HepG2 (cell line): Measurements from ENCODE around the gene TBRG1.

Source experiments
- GABPA ChIP-seq, 2 experiments: IDR thresholded peaks; 2 replicates each; pipeline ENCODE4 v1.6.1; 2011 to 2016; ENCODE audit warnings: low read depth in 2 of 2, low read length in 1 of 2, missing biosample characterization in 1 of 2, missing genetic modification characterization in 1 of 2
- JDP2 ChIP-seq: sonication (generic); formaldehyde crosslinking; IDR thresholded peaks from 2 replicates; pipeline ENCODE4 v1.8.1; 2022; ENCODE audit warnings: missing genetic modification reagents, borderline replicate concordance
- ZNF430 ChIP-seq: sonication (generic); formaldehyde crosslinking; IDR thresholded peaks from 2 replicates; pipeline ENCODE4 v1.9.0; 2021; ENCODE audit warnings: mild to moderate bottlenecking, missing genetic modification reagents
- TF ChIP-seq, protein P1 (sequence below): sonication (generic); formaldehyde crosslinking; IDR thresholded peaks from 2 replicates; pipeline ENCODE4 v1.5.0; 2020; ENCODE audit warnings: missing genetic modification reagents

- no peak for TF ChIP-seq ZNF430 (CRISPR knock-in tag)
- no peak for TF ChIP-seq GABPA (IDR thresholded peaks at IDR 0.05; ENCODE audit: low read depth, low read length)
- TF ChIP-seq GABPA (CRISPR knock-in tag; IDR thresholded peaks at IDR 0.05; ENCODE audit: low read depth), result no peak
- TF ChIP-seq, protein P1, sequence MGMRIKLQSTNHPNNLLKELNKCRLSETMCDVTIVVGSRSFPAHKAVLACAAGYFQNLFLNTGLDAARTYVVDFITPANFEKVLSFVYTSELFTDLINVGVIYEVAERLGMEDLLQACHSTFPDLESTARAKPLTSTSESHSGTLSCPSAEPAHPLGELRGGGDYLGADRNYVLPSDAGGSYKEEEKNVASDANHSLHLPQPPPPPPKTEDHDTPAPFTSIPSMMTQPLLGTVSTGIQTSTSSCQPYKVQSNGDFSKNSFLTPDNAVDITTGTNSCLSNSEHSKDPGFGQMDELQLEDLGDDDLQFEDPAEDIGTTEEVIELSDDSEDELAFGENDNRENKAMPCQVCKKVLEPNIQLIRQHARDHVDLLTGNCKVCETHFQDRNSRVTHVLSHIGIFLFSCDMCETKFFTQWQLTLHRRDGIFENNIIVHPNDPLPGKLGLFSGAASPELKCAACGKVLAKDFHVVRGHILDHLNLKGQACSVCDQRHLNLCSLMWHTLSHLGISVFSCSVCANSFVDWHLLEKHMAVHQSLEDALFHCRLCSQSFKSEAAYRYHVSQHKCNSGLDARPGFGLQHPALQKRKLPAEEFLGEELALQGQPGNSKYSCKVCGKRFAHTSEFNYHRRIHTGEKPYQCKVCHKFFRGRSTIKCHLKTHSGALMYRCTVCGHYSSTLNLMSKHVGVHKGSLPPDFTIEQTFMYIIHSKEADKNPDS, result no peak
- TF ChIP-seq JDP2, result no peak
These were observed 20.5 kb upstream of the TBRG1 start for GRCh38 chr11:124602193-124602592.
